ENCODE measurements around the gene BAIAP2L1. TPM values are rescaled to one million over a fixed set of nuclear protein-coding genes. Genes with fewer than 3 reads are reported as not detected.

Gene BAIAP2L1
- total RNA-seq, 2 experiments from 2014 or later: 1.7 to 2.3 TPM

DNA sequence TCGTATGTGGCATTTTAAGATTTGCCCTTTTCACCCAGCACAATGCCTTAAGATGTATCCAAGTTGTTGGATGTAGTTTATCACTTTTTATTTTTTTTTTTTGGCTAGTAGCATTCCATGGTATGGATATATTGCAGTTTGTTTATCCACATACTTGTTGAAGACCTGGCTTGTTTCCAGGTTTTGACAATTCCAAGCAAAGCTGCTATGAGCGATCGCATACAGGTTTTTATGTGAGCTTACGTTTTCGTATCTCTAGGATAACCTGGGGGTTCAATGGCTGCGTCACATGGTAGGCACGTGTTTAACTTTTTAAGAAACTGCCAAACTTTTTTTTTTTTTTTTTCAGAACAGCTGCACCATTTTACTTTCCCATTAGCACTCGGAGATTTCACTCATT is 32.2 kb downstream of the BAIAP2L1 start:
- Mint-ChIP-seq H3K27me3 (no peaks in the 10 kb centered on the region), H3K27ac (no peak overlapping the region), H3K4me1 (ENCODE audit: low read depth) (no peaks in the 10 kb centered on the region), H3K9me3 (no peaks in the 10 kb centered on the region), H3K4me3 (no peak overlapping the region), H3K36me3 (ENCODE audit: low read depth) (no peaks in the 10 kb centered on the region)
- no peak for DNase-seq
- ChIA-PET POLR2A (interaction anchor here (0.6 kb wide), 1 partner anchor 715 kb away, joined by 3 read pairs; no protein-coding TSS in a partner anchor), CTCF (interaction anchor here (1.2 kb wide), 1 partner anchor 347 kb away, joined by 3 read pairs; no protein-coding TSS in a partner anchor)
- ATAC-seq: no peak
- intact Hi-C loops (cut with micrococcal nuclease): no loop called here
- no peak for TF ChIP-seq CTCF (IDR thresholded peaks at IDR 0.05)

DNA sequence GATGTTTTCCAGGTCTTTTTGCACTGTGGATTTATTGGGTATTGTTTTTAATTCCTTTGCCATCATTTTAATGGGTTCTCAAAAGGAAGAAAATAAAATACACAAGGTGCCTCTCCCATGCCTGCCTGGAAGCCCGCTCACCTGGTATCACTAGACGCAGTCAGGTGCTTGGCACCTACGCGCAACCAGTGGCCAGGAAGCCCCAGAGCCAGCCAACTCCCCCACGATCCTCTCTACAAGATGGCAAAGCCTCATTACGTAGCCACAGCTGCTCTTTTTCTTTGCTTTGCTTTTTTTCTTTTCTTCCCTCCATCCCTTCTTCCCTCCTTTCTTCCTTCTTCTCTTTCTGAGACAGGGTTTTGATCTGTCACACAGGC is 34.3 kb downstream of the BAIAP2L1 start:
- Mint-ChIP-seq H3K27me3 (no peaks in the 10 kb centered on the region), H3K36me3 (ENCODE audit: low read depth) (no peaks in the 10 kb centered on the region), H3K4me1 (ENCODE audit: low read depth) (no peaks in the 10 kb centered on the region), H3K27ac (no peak overlapping the region), H3K4me3 (no peak overlapping the region), H3K9me3 (no peaks in the 10 kb centered on the region)
- ChIA-PET POLR2A (no interaction called here), CTCF (interaction anchor here (1.1 kb wide), 1 partner anchor 379 kb away, joined by 3 read pairs; no protein-coding TSS in a partner anchor)
- ATAC-seq: no peak
- no peak for DNase-seq
- no peak for TF ChIP-seq CTCF (IDR thresholded peaks at IDR 0.05)
- intact Hi-C loops (cut with micrococcal nuclease): no loop called here

DNA sequence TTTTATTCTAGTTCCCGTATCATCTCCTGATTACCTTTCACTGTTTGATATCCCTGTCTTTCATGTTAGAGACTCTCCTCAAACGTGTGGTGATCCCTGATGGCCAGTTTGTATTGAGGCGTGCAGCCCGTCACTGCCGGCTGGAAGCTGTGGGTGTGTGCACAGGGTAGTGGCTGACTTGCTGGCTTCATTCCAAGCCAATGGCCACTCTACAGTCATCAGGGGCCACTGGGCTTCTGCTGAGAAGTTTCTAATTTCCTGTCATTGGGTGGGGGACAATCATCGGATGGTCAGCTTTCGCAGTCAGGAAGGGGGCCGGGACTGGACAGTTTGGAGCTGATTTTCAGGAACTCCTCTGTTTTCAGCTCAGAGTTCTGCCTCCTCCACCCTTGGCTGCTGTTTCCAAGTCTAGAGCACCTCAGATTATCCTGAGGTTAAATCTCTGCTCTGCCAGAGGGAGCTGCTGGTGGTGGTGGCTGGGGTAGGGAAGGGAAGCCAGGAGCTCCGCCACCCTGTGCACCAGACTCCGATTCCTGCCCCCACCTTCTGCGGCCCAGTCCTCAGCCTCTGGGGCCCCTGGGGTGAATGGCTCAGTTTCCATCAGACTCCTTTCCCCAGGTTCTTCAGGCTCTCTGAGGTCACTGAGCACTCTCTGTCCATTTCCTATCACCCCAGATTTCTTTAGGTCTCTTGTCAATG is 34.9 kb downstream of the BAIAP2L1 start:
- no peak for DNase-seq
- Mint-ChIP-seq H3K9me3 (no peaks in the 10 kb centered on the region), H3K4me3 (no peak overlapping the region), H3K36me3 (ENCODE audit: low read depth) (no peaks in the 10 kb centered on the region), H3K27ac (no peak overlapping the region), H3K27me3 (no peaks in the 10 kb centered on the region), H3K4me1 (ENCODE audit: low read depth) (no peaks in the 10 kb centered on the region)
- ChIA-PET POLR2A (no interaction called here), CTCF (no interaction called here)
- intact Hi-C loops (cut with micrococcal nuclease): no loop called here
- no peak for TF ChIP-seq CTCF (IDR thresholded peaks at IDR 0.05)
- no peak for ATAC-seq

DNA sequence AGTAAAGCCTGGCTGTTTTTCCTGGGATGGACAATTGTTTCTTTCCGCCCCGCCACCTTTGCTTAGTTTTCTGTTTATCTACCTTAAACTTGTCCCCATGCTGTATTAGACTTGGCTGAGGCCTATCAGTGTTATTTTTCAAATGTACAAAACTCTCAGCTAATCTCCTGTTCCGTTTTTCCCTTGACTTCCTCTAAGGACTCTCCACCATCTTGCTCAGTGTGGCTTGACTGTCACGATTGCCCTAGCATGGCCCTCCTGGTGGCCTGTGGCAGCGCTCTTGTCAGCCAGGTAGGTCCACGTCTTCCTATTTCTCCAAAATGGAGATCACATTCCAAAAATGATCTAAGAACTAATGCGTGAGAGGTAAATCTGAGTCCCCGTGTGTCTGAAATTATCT is 36.7 kb downstream of the BAIAP2L1 start:
- Mint-ChIP-seq H3K36me3 (ENCODE audit: low read depth) (no peaks in the 10 kb centered on the region), H3K27ac (no peak overlapping the region), H3K9me3 (no peaks in the 10 kb centered on the region), H3K4me1 (ENCODE audit: low read depth) (no peaks in the 10 kb centered on the region), H3K27me3 (no peaks in the 10 kb centered on the region), H3K4me3 (no peak overlapping the region)
- no peak for ATAC-seq
- DNase-seq: no peak
- ChIA-PET POLR2A (no interaction called here), CTCF (no interaction called here)
- TF ChIP-seq CTCF (IDR thresholded peaks at IDR 0.05): no peak
- intact Hi-C loops (cut with micrococcal nuclease): no loop called here

DNA sequence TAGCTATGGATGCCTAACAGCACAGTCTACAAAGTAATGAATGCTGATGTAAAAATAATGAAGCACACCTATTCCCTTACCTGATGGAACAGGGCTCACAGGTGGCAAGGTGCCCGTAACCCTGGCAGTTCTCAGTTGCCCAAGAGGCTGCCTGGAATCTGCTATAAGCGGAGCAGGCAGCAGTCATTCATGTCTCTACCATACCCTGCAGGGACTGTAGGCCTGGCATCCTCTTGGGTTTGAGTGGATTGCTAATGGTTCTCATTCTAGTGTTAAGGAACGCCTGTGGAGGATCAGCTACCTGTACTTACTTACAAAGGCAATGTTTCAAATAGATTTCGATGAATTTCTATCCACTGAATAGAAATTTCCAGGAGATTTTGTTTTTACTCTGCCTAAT is 38.4 kb downstream of the BAIAP2L1 start:
- no peak for TF ChIP-seq CTCF (IDR thresholded peaks at IDR 0.05)
- ChIA-PET POLR2A (no interaction called here), CTCF (no interaction called here)
- intact Hi-C loops (cut with micrococcal nuclease): no loop called here
- H3K4me1 Mint-ChIP-seq (ENCODE audit: low read depth): no peaks in the 10 kb centered on the region
- no peak overlapping the region for H3K27ac Mint-ChIP-seq
- H3K36me3 Mint-ChIP-seq (ENCODE audit: low read depth): no peaks in the 10 kb centered on the region
- ATAC-seq (no peak), DNase-seq (no peak)
- no peak overlapping the region for H3K4me3 Mint-ChIP-seq
- no peaks in the 10 kb centered on the region for H3K27me3 Mint-ChIP-seq
- no peaks in the 10 kb centered on the region for H3K9me3 Mint-ChIP-seq

Measured in activated CD8-positive, alpha-beta T cell treated with anti-CD3 and anti-CD28 coated beads for 36 hours (primary cell).